Activated CD4-positive, alpha-beta memory T cell treated with anti-CD3 and anti-CD28 coated beads for 36 hours (primary cell): ENCODE data around the gene RAG1. TPM values are rescaled to one million over a fixed set of nuclear protein-coding genes. Genes with fewer than 3 reads are reported as not detected.

Experiments used
- CTCF ChIA-PET: fragments of 350-600 bp; sonication (Branson Sonifier 250); formaldehyde crosslinking; loops from one replicate; lab custom pipeline; 2021; ENCODE audit warnings: antibody characterized with exemption, inconsistent platforms; lab: Charles Lee
- POLR2A ChIA-PET: fragments of 350-600 bp; sonication (Branson Sonifier 250); formaldehyde crosslinking; loops from one replicate; lab custom pipeline; 2021; ENCODE audit warnings: antibody characterized with exemption; lab: Charles Lee
- DNase-seq: peaks from one replicate; pipeline ENCODE4 v3.0.0-alpha.2; 2020
- H3K27ac Mint-ChIP-seq: one replicate; pipeline ENCODE4 v1.8.0; 2021; ENCODE audit warnings: mixed read lengths
- H3K27me3 Mint-ChIP-seq: one replicate; pipeline ENCODE4 v1.8.0; 2021; ENCODE audit warnings: mixed read lengths
- H3K36me3 Mint-ChIP-seq: one replicate; pipeline ENCODE4 v1.8.0; 2021; ENCODE audit warnings: mixed read lengths
- H3K4me1 Mint-ChIP-seq: one replicate; pipeline ENCODE4 v1.8.0; 2021; ENCODE audit warnings: low read depth, mixed read lengths
- H3K4me3 Mint-ChIP-seq: one replicate; pipeline ENCODE4 v1.8.0; 2021; ENCODE audit warnings: mild to moderate bottlenecking, mixed read lengths
- H3K9me3 Mint-ChIP-seq: one replicate; pipeline ENCODE4 v1.8.0; 2021; ENCODE audit warnings: mixed read lengths
- intact Hi-C: fragments of 100-400 bp; cut with micrococcal nuclease; formaldehyde crosslinking; loops from one replicate; pipeline ENCODE4 v1.15.1; 2023
- total RNA-seq, 2 experiments: library from RNA; stranded (reverse); gene quantifications; one replicate each; pipeline ENCODE4 v1.2.3, GENCODE V29; 2021

RAG1 gene
- total RNA-seq, 2 experiments from 2014 or later: 0.29 to 0.41 TPM

DNA sequence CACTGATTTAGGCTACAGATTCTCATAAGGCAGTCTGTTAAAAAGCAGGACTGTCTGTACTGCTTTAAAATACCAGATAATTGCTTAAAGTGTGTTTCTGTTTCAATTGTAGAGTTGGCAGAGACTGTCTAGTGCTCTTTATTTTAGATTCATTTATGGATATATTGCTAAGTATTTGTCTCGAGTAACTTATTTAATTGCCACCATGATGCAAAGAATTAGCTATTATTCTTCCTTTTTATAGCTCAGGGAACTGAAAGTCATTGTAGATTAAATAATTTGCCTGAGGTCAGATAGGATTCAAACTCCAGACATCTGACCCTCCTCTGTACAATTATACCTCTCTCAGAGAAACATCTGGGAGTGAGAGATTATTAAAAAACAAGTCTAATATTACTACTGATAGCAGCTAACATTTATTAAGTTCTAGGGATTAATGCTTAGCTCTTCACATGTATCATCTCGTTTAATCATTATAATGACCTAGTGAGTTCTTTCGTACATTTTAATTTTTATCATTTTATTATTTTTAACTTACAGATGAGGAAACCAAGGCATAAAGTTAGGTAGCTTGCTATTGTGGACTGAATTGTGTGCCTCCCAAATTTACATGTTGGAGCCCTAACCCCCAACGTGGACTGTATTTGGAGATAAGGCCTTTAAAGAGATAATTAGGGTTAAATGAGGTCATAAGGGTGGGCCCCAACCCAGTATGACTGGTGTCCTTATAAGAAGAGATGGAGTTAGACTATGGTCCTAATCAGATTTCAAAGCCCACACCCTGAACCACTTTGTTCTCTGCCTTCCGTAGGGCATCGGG is 49.9 kb downstream of the RAG1 start:
- no peak for DNase-seq
- Mint-ChIP-seq H3K27ac (no peak overlapping the region), H3K4me1 (peaks cover 2% of the 10 kb centered on the region), H3K27me3 (peaks cover 4% of the 10 kb centered on the region), H3K4me3 (no peak overlapping the region), H3K9me3 (no peaks in the 10 kb centered on the region), H3K36me3 (no peaks in the 10 kb centered on the region)
- intact Hi-C loops: no loop called here
- ChIA-PET POLR2A (no interaction called here), CTCF (interaction anchor here (1.2 to 1.7 kb wide), 3 partner anchors 10 to 129 kb away, joined by 3 to 7 read pairs (median 6); no protein-coding TSS in a partner anchor)

DNA sequence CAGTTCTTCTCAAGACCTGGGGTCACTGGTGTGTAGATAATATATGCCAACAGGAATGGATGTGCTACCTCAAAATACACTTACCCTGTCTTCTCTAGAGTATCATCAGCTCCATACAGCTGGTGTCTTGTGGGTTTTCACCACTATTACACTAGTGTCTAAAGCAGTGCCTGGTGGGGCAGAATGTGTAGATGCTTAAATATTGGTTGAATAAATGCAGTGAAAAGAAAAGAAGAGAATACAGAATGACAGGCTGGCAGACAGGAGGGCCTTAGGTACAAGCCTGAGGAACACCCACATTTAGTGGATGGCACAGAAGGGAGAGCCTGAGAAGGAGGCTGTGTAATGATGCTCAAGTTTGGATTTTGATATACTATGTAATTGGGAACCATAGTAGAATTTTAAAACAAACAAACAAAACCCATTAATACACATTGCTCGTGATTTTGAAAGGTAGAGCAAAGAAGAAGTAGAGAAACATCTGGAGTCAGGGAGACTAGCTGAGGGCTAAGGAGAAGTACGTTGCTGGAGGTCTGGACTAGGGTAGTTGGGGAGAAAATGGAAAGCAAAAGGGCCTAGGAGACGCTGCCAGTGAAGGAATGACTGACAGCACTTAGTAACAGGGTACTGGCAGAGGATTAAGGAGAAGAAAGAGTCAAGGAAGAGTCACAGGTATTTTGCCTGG is 50.7 kb downstream of the RAG1 start:
- no peak for DNase-seq
- ChIA-PET CTCF (interaction anchor here (1.2 to 1.7 kb wide), 3 partner anchors 10 to 129 kb away, joined by 3 to 7 read pairs (median 6); no protein-coding TSS in a partner anchor), POLR2A (no interaction called here)
- H3K36me3 Mint-ChIP-seq: no peaks in the 10 kb centered on the region
- no peak overlapping the region for H3K4me3 Mint-ChIP-seq
- H3K4me1 Mint-ChIP-seq: peaks cover 2% of the 10 kb centered on the region
- no peak overlapping the region for H3K27ac Mint-ChIP-seq
- H3K9me3 Mint-ChIP-seq: no peaks in the 10 kb centered on the region
- intact Hi-C loops: no loop called here
- peaks cover 4% of the 10 kb centered on the region for H3K27me3 Mint-ChIP-seq

DNA sequence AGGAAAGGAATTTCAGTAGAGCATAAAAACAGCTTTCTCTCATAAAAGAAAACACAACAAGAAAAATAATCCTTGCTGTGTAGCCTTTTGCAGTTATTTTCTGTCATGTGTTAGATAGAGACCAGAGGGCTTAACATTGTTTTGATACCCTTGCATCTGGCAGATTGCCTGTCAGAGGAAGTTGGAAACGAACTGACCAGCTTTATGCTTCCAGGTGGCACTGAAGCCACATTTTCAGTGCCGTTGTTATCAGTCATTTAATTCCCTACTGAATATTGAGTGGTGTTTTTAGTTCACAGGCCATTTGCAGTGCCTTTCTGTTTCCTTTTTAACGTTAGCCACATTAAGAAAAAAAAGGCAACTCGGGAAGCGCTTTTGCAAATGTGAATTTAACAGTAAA is 51.7 kb downstream of the RAG1 start:
- ChIA-PET POLR2A (no interaction called here), CTCF (interaction anchor here (1.7 kb wide), 2 partner anchors 9 to 128 kb away, joined by 6 to 7 read pairs; no protein-coding TSS in a partner anchor)
- no peak overlapping the region for H3K4me3 Mint-ChIP-seq
- peaks cover 4% of the 10 kb centered on the region for H3K27me3 Mint-ChIP-seq
- no peak for DNase-seq
- H3K36me3 Mint-ChIP-seq: no peaks in the 10 kb centered on the region
- intact Hi-C loops: no loop called here
- H3K4me1 Mint-ChIP-seq: peaks cover 2% of the 10 kb centered on the region
- H3K27ac Mint-ChIP-seq: no peak overlapping the region
- no peaks in the 10 kb centered on the region for H3K9me3 Mint-ChIP-seq

DNA sequence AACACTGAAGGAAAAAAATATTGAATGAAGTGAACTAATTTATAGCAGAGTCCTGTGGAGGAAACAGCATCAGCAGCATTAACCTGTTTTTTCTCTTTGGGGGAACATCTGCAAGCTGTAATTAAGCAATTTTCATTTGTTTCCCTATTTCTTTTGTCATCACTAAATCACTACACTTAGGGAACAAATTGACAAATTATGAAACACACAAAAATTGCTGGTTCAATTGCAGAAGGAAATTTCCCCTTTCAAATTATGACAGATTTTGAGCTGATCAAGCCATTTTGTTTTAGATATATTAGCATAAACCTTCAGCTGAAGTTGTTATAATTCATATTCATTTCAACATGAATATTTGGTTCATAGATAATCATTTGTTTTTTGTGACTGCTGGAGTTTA is 52.4 kb downstream of the RAG1 start:
- POLR2A ChIA-PET: interaction anchor here (0.6 kb wide), 1 partner anchor 1645 kb away, joined by 3 read pairs; no protein-coding TSS in a partner anchor
- CTCF ChIA-PET: no interaction called here
- Mint-ChIP-seq H3K9me3 (no peaks in the 10 kb centered on the region), H3K27ac (no peak overlapping the region), H3K36me3 (no peaks in the 10 kb centered on the region), H3K27me3 (peaks cover 4% of the 10 kb centered on the region), H3K4me1 (peaks cover 2% of the 10 kb centered on the region), H3K4me3 (no peak overlapping the region)
- intact Hi-C loops: no loop called here
- DNase-seq: no peak

DNA sequence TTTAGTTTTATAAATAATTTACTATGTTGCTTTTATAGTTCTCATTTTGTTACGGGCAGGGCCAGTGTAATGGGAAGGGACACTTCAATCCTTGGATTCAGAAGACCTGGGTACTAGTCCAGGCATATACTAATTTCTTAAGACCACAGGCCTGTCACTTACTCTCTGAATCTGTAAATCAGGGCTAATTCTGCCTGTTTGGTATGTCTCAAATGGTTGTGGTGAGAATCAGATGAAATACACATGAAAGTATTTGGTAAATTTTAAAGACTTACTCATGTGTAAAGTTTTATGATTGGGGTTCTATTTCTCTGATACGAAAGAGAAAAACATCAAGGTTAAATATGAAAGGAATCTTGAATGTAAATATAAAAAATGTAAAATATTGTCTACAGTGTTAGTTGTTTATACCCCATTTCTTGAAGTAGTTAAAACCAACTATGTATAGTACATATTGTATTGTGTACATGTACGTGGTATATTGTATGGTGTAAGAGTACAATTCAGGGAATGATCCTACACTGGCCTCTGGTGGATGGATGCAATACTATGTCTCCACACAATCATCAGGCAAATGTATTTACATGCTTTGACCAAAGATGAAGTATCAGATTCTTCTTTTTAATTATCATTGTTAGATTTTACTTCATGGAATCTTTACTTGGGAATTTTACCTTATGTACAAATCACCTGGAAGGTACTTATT is 54.8 kb downstream of the RAG1 start:
- Mint-ChIP-seq H3K36me3 (no peaks in the 10 kb centered on the region), H3K4me3 (no peak overlapping the region), H3K9me3 (no peaks in the 10 kb centered on the region), H3K4me1 (peaks cover 2% of the 10 kb centered on the region), H3K27ac (no peak overlapping the region), H3K27me3 (peaks cover 6% of the 10 kb centered on the region)
- CTCF ChIA-PET: interaction anchor here (2.9 kb wide), 1 partner anchor 59 kb away, joined by 15 read pairs; no protein-coding TSS in a partner anchor
- intact Hi-C loops: loop anchor here (1.0 kb wide), 1 partner anchor 58 kb away; no protein-coding TSS in a partner anchor
- DNase-seq: no peak
- POLR2A ChIA-PET: no interaction called here

DNA sequence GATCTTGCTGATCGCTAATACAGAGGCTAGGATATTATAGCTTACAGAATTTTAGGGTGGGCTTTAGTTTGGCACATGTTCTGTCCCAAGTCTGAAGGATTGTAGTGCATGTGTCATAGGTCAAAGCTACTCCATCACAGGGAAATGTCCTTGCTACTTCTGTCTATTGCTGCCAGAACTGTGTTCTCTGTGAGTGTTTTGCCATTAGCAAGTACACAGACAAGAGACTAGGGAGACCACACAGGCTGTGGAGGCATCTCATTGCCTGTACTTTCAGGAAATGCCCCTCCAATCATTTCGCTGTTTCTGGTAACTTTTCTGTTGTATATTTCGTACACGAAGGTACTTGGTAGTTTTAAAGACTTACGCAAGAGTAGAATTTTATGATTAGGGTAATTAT is 55.7 kb downstream of the RAG1 start:
- intact Hi-C loops: no loop called here
- POLR2A ChIA-PET: no interaction called here

DNA sequence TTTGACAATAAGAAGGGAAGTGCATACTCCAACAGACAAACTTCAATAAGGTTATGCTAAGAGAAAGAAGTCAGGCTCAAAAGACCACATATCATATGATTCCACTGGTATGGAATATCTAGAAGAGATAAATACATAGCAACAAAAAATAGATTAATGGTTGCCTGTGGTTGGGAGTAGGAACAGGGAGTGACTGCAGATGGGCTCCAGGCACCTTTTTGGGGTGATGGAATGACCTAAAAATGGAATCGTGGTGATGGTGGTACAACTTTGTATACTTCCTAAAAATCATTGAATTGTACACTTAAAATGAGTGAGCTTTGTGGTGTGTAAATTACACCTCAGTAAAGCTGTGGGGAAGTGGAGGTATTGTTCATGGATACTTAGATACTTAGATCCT is 59.2 kb downstream of the RAG1 start:
- H3K9me3 Mint-ChIP-seq: no peaks in the 10 kb centered on the region
- CTCF ChIA-PET: interaction anchor here (1.0 kb wide), 1 partner anchor 45 kb away, joined by 4 read pairs; no protein-coding TSS in a partner anchor
- H3K27me3 Mint-ChIP-seq: peaks cover 10% of the 10 kb centered on the region
- H3K4me1 Mint-ChIP-seq: peaks cover 8% of the 10 kb centered on the region
- H3K27ac Mint-ChIP-seq: no peak overlapping the region
- no peak for DNase-seq
- POLR2A ChIA-PET: no interaction called here
- intact Hi-C loops: no loop called here
- H3K4me3 Mint-ChIP-seq: no peak overlapping the region
- no peaks in the 10 kb centered on the region for H3K36me3 Mint-ChIP-seq

More for the DNA sequence above, 55.7 kb downstream of the RAG1 start:
- CTCF ChIA-PET: interaction anchor here (0.9 to 2.9 kb wide), 2 partner anchors 37 to 59 kb away, joined by 3 to 15 read pairs; no protein-coding TSS in a partner anchor
- DNase-seq: no peak
- no peak overlapping the region for H3K4me3 Mint-ChIP-seq
- no peaks in the 10 kb centered on the region for H3K9me3 Mint-ChIP-seq
- H3K36me3 Mint-ChIP-seq: no peaks in the 10 kb centered on the region
- no peak overlapping the region for H3K27ac Mint-ChIP-seq
- H3K4me1 Mint-ChIP-seq: peaks cover 2% of the 10 kb centered on the region
- peaks cover 6% of the 10 kb centered on the region for H3K27me3 Mint-ChIP-seq

DNA sequence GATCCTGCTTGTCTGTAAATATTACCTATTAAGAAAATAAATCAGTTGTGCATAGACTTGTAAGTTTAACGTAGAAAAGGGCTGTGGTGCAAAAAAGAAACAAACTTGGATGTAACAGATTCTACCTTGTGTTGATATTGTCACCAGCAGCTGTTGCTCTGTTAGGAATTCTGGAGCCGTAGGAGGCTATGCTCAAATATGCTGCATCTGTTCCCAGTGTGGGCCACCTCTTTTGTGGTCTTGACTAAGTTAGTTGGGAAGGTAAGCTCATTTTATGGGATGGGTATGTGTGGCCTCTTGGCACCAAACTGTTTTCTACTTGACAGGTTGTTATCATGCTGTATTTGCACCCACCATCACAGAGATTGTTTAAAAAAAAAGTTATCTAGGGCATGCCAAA is 59.7 kb downstream of the RAG1 start:
- ChIA-PET POLR2A (no interaction called here), CTCF (interaction anchor here (1.0 to 1.6 kb wide), 2 partner anchors 9 to 45 kb away, joined by 4 to 7 read pairs; no protein-coding TSS in a partner anchor)
- intact Hi-C loops: no loop called here
- Mint-ChIP-seq H3K36me3 (no peaks in the 10 kb centered on the region), H3K4me3 (no peak overlapping the region), H3K9me3 (no peaks in the 10 kb centered on the region), H3K27ac (no peak overlapping the region), H3K27me3 (peaks cover 10% of the 10 kb centered on the region), H3K4me1 (peaks cover 8% of the 10 kb centered on the region)
- DNase-seq: no peak

DNA sequence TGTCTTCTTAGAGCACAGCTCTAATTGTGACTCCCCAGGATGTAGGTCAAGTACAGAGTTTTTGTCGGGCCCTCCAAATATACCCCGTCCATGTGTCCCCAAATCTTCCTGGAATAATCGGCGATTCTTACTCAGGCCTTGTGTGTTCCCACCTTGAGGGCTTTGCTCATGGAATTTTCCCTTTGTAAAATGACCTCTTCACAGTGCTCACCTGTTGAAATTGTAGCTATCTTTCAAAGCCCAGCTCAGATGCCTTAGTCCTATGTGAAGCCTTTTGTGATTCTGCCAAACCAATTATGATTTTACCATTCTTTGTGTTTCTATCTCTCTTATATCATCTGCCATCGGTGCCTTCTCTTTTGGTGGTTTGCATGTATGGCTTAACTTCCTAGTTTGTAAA is 60.3 kb downstream of the RAG1 start:
- DNase-seq: no peak
- Mint-ChIP-seq H3K27me3 (peaks cover 10% of the 10 kb centered on the region), H3K27ac (no peak overlapping the region), H3K4me3 (no peak overlapping the region), H3K9me3 (no peaks in the 10 kb centered on the region), H3K36me3 (no peaks in the 10 kb centered on the region), H3K4me1 (peaks cover 8% of the 10 kb centered on the region)
- POLR2A ChIA-PET: no interaction called here
- CTCF ChIA-PET: interaction anchor here (0.6 to 1.6 kb wide), 3 partner anchors 10 to 121 kb away, joined by 3 to 7 read pairs (median 3); no protein-coding TSS in a partner anchor
- intact Hi-C loops: no loop called here

DNA sequence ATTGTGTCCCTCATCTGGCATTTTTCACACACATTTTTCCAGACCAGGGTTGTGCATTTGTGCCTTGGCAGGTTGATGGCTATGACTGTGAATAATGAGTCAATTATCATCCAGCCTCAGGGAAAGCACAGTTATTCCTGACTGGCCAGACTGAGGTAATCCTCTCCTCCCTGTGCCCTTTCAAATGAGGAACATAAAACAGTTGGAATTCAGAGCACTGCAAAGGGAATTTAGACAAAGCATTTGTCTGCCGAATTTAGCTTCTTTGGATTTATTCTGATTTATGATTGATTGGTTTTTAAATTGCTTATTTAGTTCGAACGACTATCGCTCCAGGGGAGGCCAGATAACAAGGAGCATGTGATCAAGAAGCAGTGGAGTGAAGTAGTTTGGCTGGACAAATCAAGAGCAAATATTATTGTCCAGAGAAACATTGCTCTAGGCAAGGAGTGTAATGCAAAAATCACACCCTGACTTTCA is 61.0 kb downstream of the RAG1 start:
- ChIA-PET POLR2A (no interaction called here), CTCF (interaction anchor here (0.6 to 1.6 kb wide), 3 partner anchors 10 to 120 kb away, joined by 3 to 7 read pairs (median 3); no protein-coding TSS in a partner anchor)
- Mint-ChIP-seq H3K4me3 (no peak overlapping the region), H3K9me3 (no peaks in the 10 kb centered on the region), H3K4me1 (peaks cover 8% of the 10 kb centered on the region), H3K36me3 (no peaks in the 10 kb centered on the region), H3K27ac (no peak overlapping the region), H3K27me3 (peaks cover 10% of the 10 kb centered on the region)
- DNase-seq: no peak
- intact Hi-C loops: no loop called here
